ENCODE data around the gene C1orf50. TPM values are rescaled to one million over a fixed set of nuclear protein-coding genes. Genes with fewer than 3 reads are reported as not detected.

C1orf50 gene
- total and polyA plus RNA-seq, 2 experiments from 2014 or later: 7.3 to 22.1 TPM

- peaks cover 19% of the 10 kb centered on the region for H3K36me3 ChIP-seq
- peaks cover 7% of the 10 kb centered on the region for H3K4me1 ChIP-seq (ENCODE audit: low read depth)
- H3K9me3 ChIP-seq (ENCODE audit: low read depth): no peaks in the 10 kb centered on the region
- no peaks in the 10 kb centered on the region for H3K27me3 ChIP-seq
- no peak for TF ChIP-seq CTCF (IDR thresholded peaks at IDR 0.05; ENCODE audit: low read depth, low read length)
- H3K27ac ChIP-seq: no peak overlapping the region
- H3K4me3 ChIP-seq: no peak overlapping the region
- DNase-seq (ENCODE audit: low read depth in 1 of 2, low spot score in 1 of 2): no peak
Measured at GRCh38 chr1:42745851-42746250, 21.2 kb upstream of the C1orf50 start.

- Histone ChIP-seq H3K4me3 (no peak overlapping the region), H3K27me3 (no peaks in the 10 kb centered on the region), H3K9me3 (ENCODE audit: low read depth) (no peaks in the 10 kb centered on the region), H3K36me3 (peaks cover 20% of the 10 kb centered on the region), H3K4me1 (ENCODE audit: low read depth) (peaks cover 6% of the 10 kb centered on the region), H3K27ac (no peak overlapping the region)
- TF ChIP-seq CTCF (IDR thresholded peaks at IDR 0.05; ENCODE audit: low read depth, low read length): no peak
- DNase-seq (ENCODE audit: low read depth in 1 of 2, low spot score in 1 of 2): no peak
Measured at GRCh38 chr1:42746436-42747105, 20.5 kb upstream of the C1orf50 start.

GRCh38 chr1:42747125-42747524 is 19.9 kb upstream of the C1orf50 start:
- H3K27me3 ChIP-seq: no peaks in the 10 kb centered on the region
- H3K36me3 ChIP-seq: peaks cover 25% of the 10 kb centered on the region
- peak; percentile 35 to 76 for DNase-seq (ENCODE audit: low read depth in 1 of 2, low spot score in 1 of 2)
- peak overlapping the region; percentile 35 for H3K27ac ChIP-seq
- peaks cover 6% of the 10 kb centered on the region for H3K4me1 ChIP-seq (ENCODE audit: low read depth)
- H3K4me3 ChIP-seq: no peak overlapping the region
- no peaks in the 10 kb centered on the region for H3K9me3 ChIP-seq (ENCODE audit: low read depth)
- TF ChIP-seq CTCF (IDR thresholded peaks at IDR 0.05; ENCODE audit: low read depth, low read length): peak; percentile 58

- TF ChIP-seq CTCF (IDR thresholded peaks at IDR 0.05; ENCODE audit: low read depth, low read length): no peak
- Histone ChIP-seq H3K4me3 (no peak overlapping the region), H3K27me3 (no peaks in the 10 kb centered on the region), H3K9me3 (ENCODE audit: low read depth) (no peaks in the 10 kb centered on the region), H3K27ac (peak overlapping the region; percentile 35), H3K4me1 (ENCODE audit: low read depth) (peaks cover 6% of the 10 kb centered on the region), H3K36me3 (peaks cover 34% of the 10 kb centered on the region)
- DNase-seq (ENCODE audit: low read depth in 1 of 2, low spot score in 1 of 2): no peak
Measured at GRCh38 chr1:42748021-42748420, 19.0 kb upstream of the C1orf50 start.

GRCh38 chr1:42748461-42749410 is 18.3 kb upstream of the C1orf50 start:
- TF ChIP-seq CTCF (IDR thresholded peaks at IDR 0.05; ENCODE audit: low read depth, low read length): no peak
- Histone ChIP-seq H3K4me3 (no peak overlapping the region), H3K27ac (no peak overlapping the region), H3K4me1 (ENCODE audit: low read depth) (peaks cover 6% of the 10 kb centered on the region), H3K27me3 (no peaks in the 10 kb centered on the region), H3K9me3 (ENCODE audit: low read depth) (no peaks in the 10 kb centered on the region), H3K36me3 (peaks cover 40% of the 10 kb centered on the region)
- no peak for DNase-seq (ENCODE audit: low read depth in 1 of 2, low spot score in 1 of 2)
